ENCODE measurements around the gene ZDHHC11B.
"Not testable (repeated sequence)": the region's sequence is repeated elsewhere in the genome, so short reads cannot be mapped to it uniquely, and the experiment has no call there.

GRCh38 chr5:679166-679895, 105.2 kb downstream of the ZDHHC11B start:
- TF ChIP-seq EP300, CTCF (IDR thresholded peaks at IDR 0.05): not testable (repeated sequence)

Measured in ovary (tissue), 3 donors.